ENCODE results near the gene ADAMTSL4.
"Not testable (repeated sequence)": the region's sequence is repeated elsewhere in the genome, so short reads cannot be mapped to it uniquely, and the experiment has no call there.

ADAMTSL4 gene

DNA sequence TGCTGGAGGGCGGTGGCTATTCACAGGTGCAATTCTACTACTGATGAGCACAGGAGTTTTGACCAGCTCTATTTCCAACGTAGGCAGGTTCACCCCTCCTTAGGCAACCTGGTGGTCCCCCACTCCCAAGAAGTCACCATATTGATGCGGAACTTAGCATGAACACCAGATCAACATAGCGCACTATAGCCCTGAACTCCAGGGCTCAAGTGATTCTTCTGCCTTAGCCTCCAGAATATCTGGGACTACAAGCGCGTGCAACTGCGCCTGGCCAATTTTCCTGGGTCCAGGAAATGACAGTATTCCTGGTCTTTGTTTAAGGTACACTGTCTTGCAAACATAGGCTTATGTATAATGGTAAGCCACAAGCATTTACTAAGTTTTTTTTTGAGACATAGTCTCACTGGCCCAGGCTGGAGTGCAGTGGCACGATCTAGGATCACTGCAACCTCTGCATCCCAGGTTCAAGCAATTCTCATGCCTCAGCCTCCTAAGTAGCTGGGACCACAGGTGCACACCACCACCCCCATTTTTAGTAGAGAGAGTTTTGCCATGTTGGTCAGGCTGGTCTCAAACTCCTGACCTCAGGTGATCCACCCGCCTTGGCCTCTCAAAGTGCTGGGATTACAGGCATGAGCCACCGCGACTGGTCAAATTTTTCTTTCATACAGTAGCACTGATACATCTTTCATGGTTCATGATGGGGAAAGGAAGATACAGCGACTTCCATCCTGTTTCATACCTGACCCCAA, 17.6 kb downstream of the ADAMTSL4 start:
- no peak for DNase-seq (ENCODE audit: low read depth in 2 of 3, low spot score in 2 of 3)

- no peak for DNase-seq (ENCODE audit: low read depth in 2 of 3, low spot score in 2 of 3)
Observed at GRCh38 chr1:150567341-150567716, 18.1 kb downstream of the ADAMTSL4 start.

DNA sequence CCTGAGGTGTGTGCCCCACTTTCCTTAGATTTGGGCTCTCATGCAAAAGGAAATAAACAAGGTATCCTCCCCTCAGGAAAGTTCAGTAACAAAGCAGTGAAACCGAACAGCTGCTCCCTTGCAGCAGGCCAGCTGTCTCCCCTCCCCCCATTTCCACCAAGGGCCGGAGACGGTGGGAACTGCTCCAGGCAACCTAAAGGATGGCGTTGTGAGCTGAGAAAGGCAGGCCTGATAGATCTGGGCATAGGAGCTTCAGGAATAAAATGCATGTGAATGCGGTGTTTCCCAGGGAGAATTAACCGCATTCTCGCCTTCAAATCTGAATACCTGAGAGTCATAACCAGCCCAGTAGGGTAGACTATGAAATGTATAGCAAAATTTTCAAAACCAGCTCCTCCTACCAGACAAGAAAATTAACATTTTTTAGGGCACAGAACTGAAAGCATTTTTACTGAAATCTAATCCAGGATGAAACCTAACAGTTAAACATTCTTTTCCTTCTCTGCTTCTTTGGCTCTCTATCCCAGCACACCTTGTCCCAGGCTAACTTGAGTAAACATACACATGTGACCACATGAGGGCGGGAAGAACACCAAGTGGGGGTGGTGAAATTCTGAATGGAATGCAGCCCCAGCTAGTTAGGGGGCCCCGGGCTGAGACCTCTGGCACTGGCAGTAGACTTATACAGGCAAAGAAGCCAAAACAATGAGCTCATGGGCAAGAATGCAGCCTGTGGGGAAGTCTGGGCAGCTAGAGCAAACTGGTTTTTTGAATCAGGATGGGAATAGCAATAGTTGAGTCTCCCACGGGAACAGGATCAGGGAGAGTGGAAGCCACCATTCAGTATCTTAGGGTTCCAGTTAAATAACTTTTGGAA, 18.7 kb downstream of the ADAMTSL4 start:
- no peak for DNase-seq (ENCODE audit: low read depth in 2 of 3, low spot score in 2 of 3)

DNA sequence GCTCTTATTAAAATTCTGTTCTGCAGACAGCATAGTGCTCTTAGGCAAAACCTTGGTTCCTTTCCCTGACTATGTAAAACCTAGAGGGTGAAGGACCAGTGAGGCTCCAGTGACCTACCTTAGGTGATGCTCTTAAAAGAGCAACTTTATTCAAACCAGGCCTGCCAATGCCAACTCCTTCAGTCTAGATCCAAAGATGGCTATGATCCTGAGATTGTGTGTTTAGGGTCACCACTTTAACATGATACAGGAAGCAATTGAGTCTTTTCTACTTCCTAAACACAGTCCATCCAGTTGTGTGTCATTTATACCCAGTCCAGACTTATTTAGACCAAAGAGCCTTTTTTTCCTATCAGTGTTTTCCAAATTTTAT, 19.4 kb downstream of the ADAMTSL4 start:
- no peak for DNase-seq (ENCODE audit: low read depth in 2 of 3, low spot score in 2 of 3)

GRCh38 chr1:150572918-150573647, 23.9 kb downstream of the ADAMTSL4 start:
- no peak for DNase-seq (ENCODE audit: low read depth in 2 of 3, low spot score in 2 of 3)

DNA sequence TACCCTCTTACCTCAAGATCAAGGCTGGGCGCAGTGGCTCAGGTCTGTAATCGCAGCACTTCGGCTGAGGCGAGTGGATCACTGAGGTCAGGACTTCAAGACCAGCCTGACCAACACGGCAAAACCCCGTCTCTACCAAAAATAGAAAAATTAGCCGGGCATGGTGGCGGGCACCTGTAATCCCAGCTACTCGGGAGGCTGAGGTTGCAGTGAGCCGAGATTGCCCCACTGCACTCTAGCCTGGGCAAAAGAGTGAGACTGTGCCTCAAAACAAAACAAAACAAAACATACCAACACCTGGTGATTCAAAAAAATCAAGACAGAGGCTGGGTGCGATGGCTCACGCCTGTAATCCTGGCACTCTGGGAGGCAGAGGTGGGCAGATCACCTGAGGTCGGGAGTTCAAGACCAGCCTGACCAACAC, 24.5 kb downstream of the ADAMTSL4 start:
- DNase-seq (ENCODE audit: low read depth in 2 of 3, low spot score in 2 of 3), result not testable (repeated sequence)

DNA sequence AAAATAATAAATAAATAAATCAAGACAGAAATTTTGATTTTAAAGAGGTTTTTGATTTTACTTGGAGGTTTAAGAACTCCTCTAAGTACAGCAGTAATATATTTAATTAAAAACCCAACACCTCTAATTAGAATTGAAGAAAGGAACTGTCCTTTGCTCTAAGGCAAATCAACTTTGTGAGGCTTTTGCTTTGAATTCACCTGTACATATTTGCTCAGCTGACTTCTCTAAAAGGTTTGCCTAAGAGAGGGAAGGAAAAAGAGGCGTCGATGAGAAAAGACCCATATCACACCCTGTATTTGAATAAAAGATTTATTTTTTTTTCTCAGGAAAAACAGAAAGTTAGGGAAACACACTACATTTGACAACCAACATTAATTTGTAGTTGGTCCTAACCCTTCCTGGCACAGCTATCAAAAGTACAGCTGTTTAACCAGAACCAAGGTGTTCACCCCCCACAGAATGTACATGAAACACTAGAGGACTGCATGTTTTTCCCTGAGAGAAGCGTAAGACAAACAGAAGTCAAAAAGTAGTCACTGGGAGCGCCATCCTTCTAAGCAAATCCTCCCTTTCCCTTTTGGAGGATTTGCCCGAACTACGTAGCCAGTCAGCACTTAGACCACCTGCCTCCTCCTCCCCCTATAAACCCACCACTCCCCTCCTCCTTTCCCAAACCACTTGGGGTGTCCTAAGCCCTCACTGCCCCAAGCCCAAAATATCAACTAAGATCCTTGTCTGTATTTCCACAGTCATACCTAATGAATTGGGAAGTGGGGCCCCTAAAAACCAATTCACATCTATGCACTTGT, 25.3 kb downstream of the ADAMTSL4 start:
- DNase-seq (ENCODE audit: low read depth in 2 of 3, low spot score in 2 of 3), result no peak

DNA sequence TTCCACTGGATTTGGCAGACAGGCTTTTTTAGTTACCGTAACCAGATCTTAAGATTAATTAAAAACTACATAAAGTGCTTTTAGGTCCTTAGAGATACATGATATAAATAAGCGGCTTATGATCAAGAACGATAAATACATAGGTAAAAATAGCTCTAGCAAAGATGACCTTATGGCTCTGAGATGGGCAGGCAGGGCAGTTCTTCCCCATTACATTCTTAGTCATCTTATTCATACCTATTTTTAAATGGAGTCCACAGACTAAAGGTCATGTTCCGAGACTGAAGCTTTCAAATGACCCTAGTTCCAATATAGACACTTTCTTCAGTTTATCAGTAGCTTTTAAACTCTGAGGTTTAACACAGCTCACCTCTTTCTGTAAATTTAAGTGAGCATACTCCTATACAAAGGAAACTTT, 25.9 kb downstream of the ADAMTSL4 start:
- no peak for DNase-seq (ENCODE audit: low read depth in 2 of 3, low spot score in 2 of 3)

- DNase-seq (ENCODE audit: low read depth in 2 of 3, low spot score in 2 of 3), result no peak
Observed at GRCh38 chr1:150575518-150576366, 26.5 kb downstream of the ADAMTSL4 start.

- DNase-seq (ENCODE audit: low read depth in 2 of 3, low spot score in 2 of 3), result no peak
Observed at GRCh38 chr1:150576367-150576711, 27.1 kb downstream of the ADAMTSL4 start.

DNA sequence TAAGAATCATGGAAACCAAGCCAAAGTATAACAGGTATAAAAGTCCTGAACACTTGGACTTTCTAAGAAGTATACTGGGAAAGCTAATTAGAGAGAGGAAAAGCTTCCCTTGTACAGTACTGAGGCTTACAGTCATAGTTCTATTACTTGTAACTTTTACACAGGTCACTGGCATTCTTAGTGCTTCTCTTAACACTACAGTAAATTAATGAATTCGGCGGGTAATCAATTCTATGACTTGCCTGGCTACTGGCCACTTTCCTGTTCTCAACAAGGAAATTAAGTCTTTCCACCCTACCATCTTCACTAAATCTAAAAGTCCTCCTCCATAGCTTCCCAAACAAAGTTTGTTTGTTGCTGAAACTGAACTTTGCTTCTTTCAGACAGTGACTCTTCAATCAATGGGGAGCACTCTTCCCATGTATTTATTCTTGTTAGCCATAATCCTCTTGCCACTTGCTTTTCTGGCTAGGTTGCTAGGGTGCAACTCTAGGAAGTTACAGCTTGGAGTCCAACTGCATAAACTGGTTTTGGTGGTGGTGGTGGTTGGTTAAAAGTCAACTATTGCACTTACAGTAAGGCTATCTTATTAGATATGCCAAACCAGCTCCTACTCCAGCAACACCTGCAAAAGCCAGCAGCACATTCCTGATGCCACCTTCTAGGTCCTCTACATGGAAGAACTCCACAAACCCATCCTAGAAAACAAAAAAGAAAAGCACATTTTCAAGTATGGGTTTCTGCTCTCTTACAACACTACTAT, 27.8 kb downstream of the ADAMTSL4 start:
- no peak for DNase-seq (ENCODE audit: low read depth in 2 of 3, low spot score in 2 of 3)

DNA sequence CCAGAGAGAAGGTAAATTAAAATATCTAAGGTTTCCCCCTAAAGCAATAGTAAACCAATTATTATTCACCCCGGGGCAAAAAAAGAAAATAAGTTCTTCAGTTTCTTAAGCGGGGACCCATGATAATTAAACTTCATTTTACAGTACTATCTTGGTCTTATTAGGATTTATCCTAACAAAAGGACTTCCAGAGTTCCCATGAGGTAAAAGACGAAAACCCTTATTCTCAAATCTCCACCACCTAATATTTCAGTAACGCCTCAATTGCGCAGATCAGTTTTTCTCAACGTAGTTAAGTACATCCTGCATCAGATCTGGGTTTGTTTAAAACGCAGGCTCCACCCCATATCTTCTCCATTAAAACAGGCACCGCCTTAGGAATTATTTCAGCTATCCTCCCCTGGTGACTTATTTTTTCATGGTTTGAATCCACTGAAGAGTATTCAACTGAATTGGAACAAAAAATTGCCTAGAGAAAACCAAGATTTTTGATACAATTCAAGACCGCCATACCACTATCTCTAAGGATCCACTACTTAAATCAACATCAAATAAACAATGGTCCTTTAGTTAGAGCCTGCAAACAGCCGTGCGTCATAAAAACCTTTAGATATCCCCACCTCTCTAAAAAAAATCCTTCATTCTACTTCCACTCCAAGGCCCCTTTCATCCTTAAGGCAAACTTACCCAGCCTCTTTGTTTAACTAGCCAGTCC, 28.5 kb downstream of the ADAMTSL4 start:
- no peak for DNase-seq (ENCODE audit: low read depth in 2 of 3, low spot score in 2 of 3)

DNA sequence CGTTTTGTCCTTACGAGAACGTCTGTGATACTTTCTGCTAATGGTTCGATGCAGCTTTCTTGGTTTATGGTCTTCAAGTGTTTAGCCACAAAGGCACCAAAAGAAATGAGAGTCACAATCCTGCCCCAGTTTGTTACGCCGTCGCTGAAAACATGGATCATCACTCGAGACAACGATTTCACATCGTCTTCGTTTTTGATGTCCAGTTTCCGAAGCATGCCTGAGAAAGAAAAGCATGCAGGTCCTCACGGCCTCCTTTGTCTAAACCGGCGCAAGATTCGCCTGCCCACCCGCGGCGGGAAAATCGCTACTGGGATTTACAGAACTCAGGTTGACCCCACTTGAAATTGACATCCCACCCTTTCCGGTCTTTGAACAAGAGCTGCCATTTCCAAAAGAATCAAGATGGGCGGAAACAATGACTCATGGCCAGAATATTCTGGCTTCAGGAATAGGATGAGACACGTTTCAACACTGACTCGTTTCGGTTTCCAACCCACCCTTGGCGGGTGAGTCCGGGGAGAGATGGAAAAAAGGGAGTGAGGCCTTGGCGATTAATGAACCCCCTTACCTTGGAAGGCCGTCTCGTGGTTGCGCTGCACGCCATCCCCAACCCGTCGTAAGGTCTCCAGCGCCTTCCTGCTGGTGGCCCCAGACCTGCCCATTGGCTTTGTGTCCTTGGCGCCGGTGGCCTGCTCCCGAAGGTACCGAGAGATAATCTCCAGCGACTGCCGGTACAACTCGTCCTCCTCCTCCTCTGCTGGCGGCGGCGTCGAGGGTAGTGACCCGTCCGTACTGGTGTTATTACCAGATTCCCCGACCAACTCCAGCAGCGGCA, 29.3 kb downstream of the ADAMTSL4 start:
- peak in 1 of 3 experiments; percentile 44 for DNase-seq (ENCODE audit: low read depth in 2 of 3, low spot score in 2 of 3)

- DNase-seq (ENCODE audit: low read depth in 2 of 3, low spot score in 2 of 3), result peak; percentile 60 to 75 (median 70)
Observed at GRCh38 chr1:150579110-150579944, 30.1 kb downstream of the ADAMTSL4 start, which contains the start of gene MCL1. TSS of gene MCL1 (minus strand) at chr1:150579610. CDS start at chr1:150579530, 80 bp downstream.

DNA sequence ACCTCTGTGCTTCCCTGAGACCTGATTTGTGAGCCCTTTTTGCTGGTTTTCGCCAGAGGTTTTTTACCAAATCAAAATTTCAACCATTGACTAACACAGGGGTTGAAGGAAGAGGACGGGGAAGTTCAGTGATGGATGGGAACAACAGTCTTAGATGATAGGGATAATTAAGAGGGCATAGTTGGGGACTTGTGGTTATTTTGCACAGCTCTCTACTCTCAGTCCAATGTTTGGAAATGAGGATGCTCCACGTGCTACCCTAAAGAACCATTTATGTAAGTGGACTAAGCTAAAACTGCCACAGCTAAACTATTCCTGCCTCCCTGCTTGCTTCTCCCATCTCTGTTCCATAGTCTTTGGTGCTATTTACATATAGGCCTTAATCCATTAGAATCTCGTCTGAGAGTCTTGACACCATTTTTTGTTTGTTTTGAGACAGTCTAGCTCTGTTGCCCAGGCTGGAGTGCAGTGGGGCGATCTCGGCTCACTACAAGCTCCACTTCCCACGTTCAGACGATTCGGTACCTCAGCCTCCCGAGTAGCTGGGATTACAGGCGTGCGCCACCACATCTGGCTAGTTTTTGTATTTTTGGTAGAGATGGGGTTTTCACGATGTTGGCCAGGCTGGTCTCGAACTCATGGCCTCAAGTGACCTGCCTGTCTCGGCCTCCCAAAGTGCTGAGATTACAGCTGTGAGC, 30.9 kb downstream of the ADAMTSL4 start:
- no peak for DNase-seq (ENCODE audit: low read depth in 2 of 3, low spot score in 2 of 3)

GRCh38 chr1:150580966-150581365, 31.8 kb downstream of the ADAMTSL4 start:
- DNase-seq (ENCODE audit: low read depth in 2 of 3, low spot score in 2 of 3), result not testable (repeated sequence)

Measured in activated CD8-positive, alpha-beta memory T cell treated with anti-CD3 and anti-CD28 coated beads for 48 hours (primary cell).